ENCODE data around the gene TBC1D1. TPM values are rescaled to one million over a fixed set of nuclear protein-coding genes. Genes with fewer than 3 reads are reported as not detected.

TBC1D1 gene
- total RNA-seq, 1 experiment from 2014 or later: 56.0 TPM

DNA sequence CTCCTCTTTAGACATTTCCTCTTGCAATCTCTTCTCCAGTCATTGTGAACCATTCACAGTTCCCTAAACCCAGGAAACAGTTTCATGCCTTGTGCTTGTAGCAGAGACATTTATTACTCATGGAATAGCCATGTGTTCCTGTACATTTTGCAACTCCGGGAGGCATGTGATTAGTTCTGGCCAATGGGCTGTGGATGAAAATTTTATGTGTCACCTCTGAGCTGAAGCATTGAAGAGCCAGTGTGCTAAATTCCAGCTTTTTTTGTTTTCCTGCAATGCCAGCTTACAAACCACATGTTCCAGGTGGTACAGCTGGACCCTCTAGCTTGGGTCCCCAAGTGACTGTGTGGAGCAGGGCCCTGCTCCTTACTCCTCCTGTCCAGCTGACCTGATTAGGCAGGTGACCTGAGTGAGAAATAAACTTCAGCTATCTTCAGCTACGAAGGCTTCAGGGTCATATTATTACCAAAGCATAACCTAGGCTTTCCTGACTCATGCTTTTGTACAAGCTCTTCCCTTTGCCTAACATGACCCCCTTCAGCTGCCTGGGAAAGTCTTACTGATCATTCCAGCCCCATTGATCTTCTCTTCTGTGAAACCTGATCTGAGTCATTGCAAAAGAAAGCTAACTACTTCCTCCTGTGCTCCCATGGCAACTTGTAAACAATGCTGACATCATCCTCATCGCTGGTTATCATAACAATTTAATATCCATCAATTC lies 269.8 kb downstream of the TBC1D1 start:
- POLR2A ChIA-PET: no interaction called here
- CTCF ChIA-PET: no interaction called here
- intact Hi-C loops (cut with micrococcal nuclease; ENCODE audit: unreplicated experiment) (no loop called here), in situ Hi-C loops (cut with HindIII; ENCODE audit: low pct_unique_long_range_greater_than_20kb, low sequenced_read_pairs) (no loop called here)
- no peaks in the 10 kb centered on the region for H3K27me3 ChIP-seq (ENCODE audit: control insufficient read depth, insufficient read depth, low read length)
- peaks cover 5% of the 10 kb centered on the region; the same call in 1 of the 2 replicates for H3K9me3 ChIP-seq (ENCODE audit: control insufficient read depth, insufficient read depth, low read depth, low read length)
- BruUV-seq (replicated peaks): no TSS peak
- no peak overlapping the region for H3K27ac ChIP-seq (ENCODE audit: low read length)
- no peaks in the 10 kb centered on the region for H3K36me3 ChIP-seq (ENCODE audit: control insufficient read depth, insufficient read depth, low read length)
- TF ChIP-seq, protein P1, sequence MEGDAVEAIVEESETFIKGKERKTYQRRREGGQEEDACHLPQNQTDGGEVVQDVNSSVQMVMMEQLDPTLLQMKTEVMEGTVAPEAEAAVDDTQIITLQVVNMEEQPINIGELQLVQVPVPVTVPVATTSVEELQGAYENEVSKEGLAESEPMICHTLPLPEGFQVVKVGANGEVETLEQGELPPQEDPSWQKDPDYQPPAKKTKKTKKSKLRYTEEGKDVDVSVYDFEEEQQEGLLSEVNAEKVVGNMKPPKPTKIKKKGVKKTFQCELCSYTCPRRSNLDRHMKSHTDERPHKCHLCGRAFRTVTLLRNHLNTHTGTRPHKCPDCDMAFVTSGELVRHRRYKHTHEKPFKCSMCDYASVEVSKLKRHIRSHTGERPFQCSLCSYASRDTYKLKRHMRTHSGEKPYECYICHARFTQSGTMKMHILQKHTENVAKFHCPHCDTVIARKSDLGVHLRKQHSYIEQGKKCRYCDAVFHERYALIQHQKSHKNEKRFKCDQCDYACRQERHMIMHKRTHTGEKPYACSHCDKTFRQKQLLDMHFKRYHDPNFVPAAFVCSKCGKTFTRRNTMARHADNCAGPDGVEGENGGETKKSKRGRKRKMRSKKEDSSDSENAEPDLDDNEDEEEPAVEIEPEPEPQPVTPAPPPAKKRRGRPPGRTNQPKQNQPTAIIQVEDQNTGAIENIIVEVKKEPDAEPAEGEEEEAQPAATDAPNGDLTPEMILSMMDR (IDR thresholded peaks at IDR 0.05): no peak
- no peak for TF ChIP-seq TCF7L2 (IDR thresholded peaks at IDR 0.05; ENCODE audit: low read depth, low read length)
- no peak for TF ChIP-seq SIN3A (IDR thresholded peaks at IDR 0.05; ENCODE audit: borderline replicate concordance, insufficient read depth, low read depth, low read length)
- no peak for TF ChIP-seq POLR2AphosphoS5 (IDR thresholded peaks at IDR 0.05; ENCODE audit: low read depth, low read length)
- TF ChIP-seq, protein P2, sequence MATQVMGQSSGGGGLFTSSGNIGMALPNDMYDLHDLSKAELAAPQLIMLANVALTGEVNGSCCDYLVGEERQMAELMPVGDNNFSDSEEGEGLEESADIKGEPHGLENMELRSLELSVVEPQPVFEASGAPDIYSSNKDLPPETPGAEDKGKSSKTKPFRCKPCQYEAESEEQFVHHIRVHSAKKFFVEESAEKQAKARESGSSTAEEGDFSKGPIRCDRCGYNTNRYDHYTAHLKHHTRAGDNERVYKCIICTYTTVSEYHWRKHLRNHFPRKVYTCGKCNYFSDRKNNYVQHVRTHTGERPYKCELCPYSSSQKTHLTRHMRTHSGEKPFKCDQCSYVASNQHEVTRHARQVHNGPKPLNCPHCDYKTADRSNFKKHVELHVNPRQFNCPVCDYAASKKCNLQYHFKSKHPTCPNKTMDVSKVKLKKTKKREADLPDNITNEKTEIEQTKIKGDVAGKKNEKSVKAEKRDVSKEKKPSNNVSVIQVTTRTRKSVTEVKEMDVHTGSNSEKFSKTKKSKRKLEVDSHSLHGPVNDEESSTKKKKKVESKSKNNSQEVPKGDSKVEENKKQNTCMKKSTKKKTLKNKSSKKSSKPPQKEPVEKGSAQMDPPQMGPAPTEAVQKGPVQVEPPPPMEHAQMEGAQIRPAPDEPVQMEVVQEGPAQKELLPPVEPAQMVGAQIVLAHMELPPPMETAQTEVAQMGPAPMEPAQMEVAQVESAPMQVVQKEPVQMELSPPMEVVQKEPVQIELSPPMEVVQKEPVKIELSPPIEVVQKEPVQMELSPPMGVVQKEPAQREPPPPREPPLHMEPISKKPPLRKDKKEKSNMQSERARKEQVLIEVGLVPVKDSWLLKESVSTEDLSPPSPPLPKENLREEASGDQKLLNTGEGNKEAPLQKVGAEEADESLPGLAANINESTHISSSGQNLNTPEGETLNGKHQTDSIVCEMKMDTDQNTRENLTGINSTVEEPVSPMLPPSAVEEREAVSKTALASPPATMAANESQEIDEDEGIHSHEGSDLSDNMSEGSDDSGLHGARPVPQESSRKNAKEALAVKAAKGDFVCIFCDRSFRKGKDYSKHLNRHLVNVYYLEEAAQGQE (IDR thresholded peaks at IDR 0.05; ENCODE audit: insufficient read depth in 1 of 2, low read depth in 2 of 2, low read length in 1 of 2): no peak
- H3K4me3 ChIP-seq (ENCODE audit: low read depth in 2 of 2, low read length in 2 of 2): no peak overlapping the region
- H3K4me1 ChIP-seq (ENCODE audit: control insufficient read depth, insufficient read depth, low read length): no peaks in the 10 kb centered on the region; the same call in 1 of the 2 replicates
- DNase-seq (ENCODE audit: low read depth, low spot score) (no peak), ATAC-seq (no peak)

- in situ Hi-C loops (cut with HindIII; ENCODE audit: low pct_unique_long_range_greater_than_20kb, low sequenced_read_pairs) (no loop called here), intact Hi-C loops (cut with micrococcal nuclease; ENCODE audit: unreplicated experiment) (no loop called here)
- TF ChIP-seq POLR2AphosphoS5 (IDR thresholded peaks at IDR 0.05; ENCODE audit: low read depth, low read length) (no peak), TCF7L2 (IDR thresholded peaks at IDR 0.05; ENCODE audit: low read depth, low read length) (no peak), SIN3A (IDR thresholded peaks at IDR 0.05; ENCODE audit: borderline replicate concordance, insufficient read depth, low read depth, low read length) (no peak)
- TF ChIP-seq, protein P2 (IDR thresholded peaks at IDR 0.05; ENCODE audit: insufficient read depth in 1 of 2, low read depth in 2 of 2, low read length in 1 of 2): no peak
- TF ChIP-seq, protein P1 (IDR thresholded peaks at IDR 0.05): no peak
- Histone ChIP-seq H3K36me3 (ENCODE audit: control insufficient read depth, insufficient read depth, low read length) (no peaks in the 10 kb centered on the region), H3K27ac (ENCODE audit: low read length) (no peak overlapping the region), H3K9me3 (ENCODE audit: control insufficient read depth, insufficient read depth, low read depth, low read length) (peaks cover 5% of the 10 kb centered on the region; the same call in 1 of the 2 replicates), H3K27me3 (ENCODE audit: control insufficient read depth, insufficient read depth, low read length) (no peaks in the 10 kb centered on the region), H3K4me3 (ENCODE audit: low read depth in 2 of 2, low read length in 2 of 2) (no peak overlapping the region), H3K4me1 (ENCODE audit: control insufficient read depth, insufficient read depth, low read length) (no peaks in the 10 kb centered on the region; the same call in 1 of the 2 replicates)
- CTCF ChIA-PET: no interaction called here
- DNase-seq (ENCODE audit: low read depth, low spot score): no peak
- ATAC-seq: no peak
- BruUV-seq (replicated peaks): no TSS peak
- POLR2A ChIA-PET: no interaction called here
These were observed 270.6 kb downstream of the TBC1D1 start for GRCh38 chr4:38161208-38162113.
